Aorta (tissue), 5 donors: Measurements from ENCODE around the gene PLEKHM1. TPM values are rescaled to one million over a fixed set of nuclear protein-coding genes. Genes with fewer than 3 reads are reported as not detected.
A peak's percentile ranks its signal among the peaks of the same experiment; 100 is the strongest.

Source experiments
- ATAC-seq: fragments of 200-7000 bp; cut with Tn5 transposase; one replicate; pipeline ENCODE4 v1.9.1; 2022; ENCODE audit warnings: moderate library complexity; ENCODE audit not compliant: low FRiP score
- DNase-seq, 2 donors: peaks; one replicate each; pipeline ENCODE4 v3.0.0-alpha.2; 2020
- H3K27ac ChIP-seq, 2 donors: one replicate each; pipeline ENCODE4 v1.5.1; 2013; ENCODE audit warnings: low read length in 2 of 2, mild to moderate bottlenecking in 2 of 2, moderate library complexity in 2 of 2, control low read depth in 1 of 2, inconsistent platforms in 1 of 2, low read depth in 1 of 2
- H3K27me3 ChIP-seq, 2 donors: one replicate each; pipeline ENCODE4 v1.6.1; 2013; ENCODE audit warnings: control low read depth in 1 of 2, low read length in 1 of 2, mild to moderate bottlenecking in 1 of 2, moderate library complexity in 1 of 2; ENCODE audit not compliant: insufficient read depth in 2 of 2, control insufficient read depth in 1 of 2
- H3K36me3 ChIP-seq, 2 donors: one replicate each; pipeline ENCODE4 v1.6.1; 2013; ENCODE audit warnings: control low read depth in 1 of 2, low read length in 1 of 2, mild to moderate bottlenecking in 1 of 2; ENCODE audit not compliant: insufficient read depth in 2 of 2, control insufficient read depth in 1 of 2
- H3K4me1 ChIP-seq, 2 donors: one replicate each; pipeline ENCODE4 v1.6.1; 2013; ENCODE audit warnings: low read length in 2 of 2, control low read depth in 1 of 2, mild to moderate bottlenecking in 1 of 2, moderate library complexity in 1 of 2; ENCODE audit not compliant: insufficient read depth in 2 of 2, control insufficient read depth in 1 of 2
- H3K4me3 ChIP-seq, 2 donors: one replicate each; pipeline ENCODE4 v1.5.1; 2013; ENCODE audit warnings: low read length in 2 of 2, control low read depth in 1 of 2, mild to moderate bottlenecking in 1 of 2
- H3K9me3 ChIP-seq: one replicate; pipeline ENCODE4 v1.6.1; 2013; ENCODE audit warnings: mild to moderate bottlenecking, low read length; ENCODE audit not compliant: control insufficient read depth
- WGBS, 2 donors: extraction: QIAGEN DNeasy Blood & Tissue Kit; methylation state at CpG; one replicate each; pipeline ENCODE4 v1.1.7; 2013; 5-methylcytosine and 5-hydroxymethylcytosine counted together
- intact Hi-C, 2 donors: fragments of 100-400 bp; cut with DNase I; formaldehyde crosslinking; loops; one replicate each; pipeline versions ENCODE4 v1.14.2 to v1.15.0; 2022
- polyA plus RNA-seq, 2 donors: library from polyadenylated mRNA; stranded (reverse); fragments of 200-250 nt; gene quantifications; one replicate each; pipeline ENCODE4 v1.2.3, GENCODE V29; 2013
- total RNA-seq, 2 donors: library from RNA; stranded (reverse); fragmentation: NEBNext Ultra II Directional; extraction: Animal tissue kit (Norgen Biotek cat#: 25700); gene quantifications; one replicate each; pipeline ENCODE4 v1.2.1, GENCODE V29; 2021
- donor health status: healthy with polysubstance abuse.
- donor health status: Bipolar disorder and iron deficiency.
- donor health status: DM: no; HTN: no; CAD: no.
- donor health status: DM: no; HTN: no; CAD: no.
- donor health status: DM: yes; HTN: yes; CAD: no.

Gene PLEKHM1
- total and polyA plus RNA-seq, 4 donors: 13.3 to 67.6 (median 34.6) TPM

DNA sequence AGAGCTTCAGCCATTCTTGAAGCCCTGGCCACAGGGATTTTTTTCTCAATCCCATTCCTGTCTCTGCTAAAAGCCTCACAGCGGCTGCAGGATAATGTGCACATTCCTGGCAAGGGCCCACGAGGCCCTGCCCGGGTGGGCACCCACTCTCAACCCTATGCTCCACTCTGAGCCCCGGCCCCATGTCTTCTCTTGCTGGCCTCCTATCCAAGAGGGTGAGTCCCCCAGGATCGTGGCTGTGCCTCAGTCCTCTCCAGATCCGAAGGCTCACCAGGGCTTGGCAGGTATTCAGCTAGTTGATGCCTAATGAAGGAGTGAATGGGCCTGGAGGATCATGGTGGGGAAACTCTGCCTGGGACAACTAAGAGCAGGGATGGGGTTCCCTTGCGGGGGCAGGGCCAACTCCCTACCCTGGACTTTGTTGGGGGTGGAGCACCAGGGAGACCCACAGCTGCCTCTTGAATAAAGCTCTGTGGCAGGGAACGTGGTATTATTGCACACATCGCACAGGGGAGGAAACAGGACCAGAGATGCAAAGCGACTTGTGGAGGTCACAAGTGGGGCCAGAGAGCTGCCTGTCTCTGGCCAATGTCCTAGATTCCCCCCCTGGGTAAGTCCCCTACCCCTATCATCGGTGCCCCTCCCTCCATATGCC lies 63.2 kb downstream of the PLEKHM1 start:
- Histone ChIP-seq H3K4me1 (no peaks in the 10 kb centered on the region), H3K9me3 (no peaks in the 10 kb centered on the region), H3K27ac (no peak overlapping the region), H3K4me3 (no peak overlapping the region), H3K36me3 (no peaks in the 10 kb centered on the region), H3K27me3 (no peaks in the 10 kb centered on the region)
- ATAC-seq (no peak), DNase-seq (peak; percentile 44 to 49)
- 73 to 79% methylated on average over 11 of the region's 11 CpGs for WGBS, 2 donors
- intact Hi-C loops: no loop called here

DNA sequence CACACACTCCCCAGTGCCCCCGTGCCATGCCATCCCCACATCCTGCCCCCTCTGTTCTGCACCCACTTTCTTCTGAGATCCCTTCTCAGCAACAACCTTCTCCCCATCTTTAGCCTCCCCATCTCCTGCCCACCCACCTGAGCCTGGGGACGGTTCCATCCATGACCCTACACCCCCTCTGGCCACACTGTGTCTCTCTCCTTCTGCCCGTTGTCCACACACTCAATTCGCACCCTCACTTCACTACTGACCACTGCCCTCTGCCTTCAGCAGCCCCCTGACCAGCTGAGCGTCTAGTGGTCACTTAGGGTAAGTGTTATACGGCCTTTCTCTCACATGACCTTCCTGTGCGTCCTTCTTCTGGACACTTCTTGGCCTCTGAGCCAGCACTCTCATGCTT lies 64.0 kb downstream of the PLEKHM1 start:
- Histone ChIP-seq H3K4me1 (no peaks in the 10 kb centered on the region), H3K9me3 (no peaks in the 10 kb centered on the region), H3K27ac (no peak overlapping the region), H3K4me3 (no peak overlapping the region), H3K27me3 (no peaks in the 10 kb centered on the region), H3K36me3 (no peaks in the 10 kb centered on the region)
- intact Hi-C loops: no loop called here
- DNase-seq (peak; percentile 6 to 61), ATAC-seq (no peak)
- 76 to 83% methylated on average over 7 of the region's 7 CpGs for WGBS, 2 donors

- Histone ChIP-seq H3K27me3 (no peaks in the 10 kb centered on the region), H3K4me3 (no peak overlapping the region), H3K9me3 (no peaks in the 10 kb centered on the region), H3K4me1 (no peaks in the 10 kb centered on the region), H3K36me3 (no peaks in the 10 kb centered on the region), H3K27ac (no peak overlapping the region)
- intact Hi-C loops: no loop called here
- WGBS, 2 donors: 86 to 90% methylated on average over 6 of the region's 6 CpGs
- ATAC-seq (no peak), DNase-seq (peak; percentile 20 to 54)
Measured at GRCh38 chr17:45425984-45426413, 64.5 kb downstream of the PLEKHM1 start.

- intact Hi-C loops: no loop called here
- Histone ChIP-seq H3K27ac (no peak overlapping the region), H3K36me3 (no peaks in the 10 kb centered on the region), H3K9me3 (no peaks in the 10 kb centered on the region), H3K27me3 (no peaks in the 10 kb centered on the region), H3K4me1 (no peaks in the 10 kb centered on the region), H3K4me3 (no peak overlapping the region)
- DNase-seq (peak; percentile 54 to 63), ATAC-seq (no peak)
- 76 to 80% methylated on average over 18 of the region's 18 CpGs for WGBS, 2 donors
Measured at GRCh38 chr17:45425125-45425983, 65.2 kb downstream of the PLEKHM1 start.

GRCh38 chr17:45424769-45425124 lies 65.8 kb downstream of the PLEKHM1 start:
- no peak overlapping the region for H3K4me3 ChIP-seq
- intact Hi-C loops: no loop called here
- 93 to 100% methylated on average over 6 of the region's 6 CpGs for WGBS, 2 donors

GRCh38 chr17:45423975-45424335 lies 66.6 kb downstream of the PLEKHM1 start:
- peak; percentile 19 to 40 for DNase-seq
- no peaks in the 10 kb centered on the region for H3K36me3 ChIP-seq
- WGBS, 2 donors: 85 to 100% methylated on average over 1 of the region's 1 CpG
- H3K9me3 ChIP-seq: no peaks in the 10 kb centered on the region
- no peak for ATAC-seq
- H3K4me3 ChIP-seq: no peak overlapping the region
- intact Hi-C loops: no loop called here
- no peaks in the 10 kb centered on the region for H3K4me1 ChIP-seq
- H3K27ac ChIP-seq: no peak overlapping the region
- H3K27me3 ChIP-seq: no peaks in the 10 kb centered on the region

More at GRCh38 chr17:45424769-45425124, 65.8 kb downstream of the PLEKHM1 start:
- Histone ChIP-seq H3K27me3 (no peaks in the 10 kb centered on the region), H3K36me3 (no peaks in the 10 kb centered on the region), H3K27ac (no peak overlapping the region), H3K4me1 (no peaks in the 10 kb centered on the region), H3K9me3 (no peaks in the 10 kb centered on the region)
- ATAC-seq (no peak), DNase-seq (peak in 1 of 2 donors; percentile 47)

- H3K4me1 ChIP-seq: no peaks in the 10 kb centered on the region
- no peaks in the 10 kb centered on the region for H3K27me3 ChIP-seq
- ATAC-seq (no peak), DNase-seq (peak in 1 of 2 donors; percentile 1)
- WGBS, 2 donors: 67 to 83% methylated on average over 8 of the region's 8 CpGs
- no peaks in the 10 kb centered on the region for H3K9me3 ChIP-seq
- H3K27ac ChIP-seq: no peak overlapping the region
- H3K36me3 ChIP-seq: no peaks in the 10 kb centered on the region
- H3K4me3 ChIP-seq: no peak overlapping the region
- intact Hi-C loops: no loop called here
Measured at GRCh38 chr17:45423304-45423974, 67.1 kb downstream of the PLEKHM1 start.

- Histone ChIP-seq H3K27ac (no peak overlapping the region), H3K36me3 (no peaks in the 10 kb centered on the region), H3K4me1 (no peaks in the 10 kb centered on the region), H3K27me3 (no peaks in the 10 kb centered on the region), H3K9me3 (no peaks in the 10 kb centered on the region), H3K4me3 (no peak overlapping the region)
- DNase-seq: peak in 1 of 2 donors; percentile 38
- WGBS, 2 donors: 89% methylated on average over 10 of the region's 10 CpGs
- intact Hi-C loops: no loop called here
- ATAC-seq: no peak
Measured at GRCh38 chr17:45414990-45415881, 75.3 kb downstream of the PLEKHM1 start.
